HG03558 (cell line): ENCODE measurements around the gene KDM5B.
"Not testable (repeated sequence)": the region's sequence is repeated elsewhere in the genome, so short reads cannot be mapped to it uniquely, and the experiment has no call there.

Experiments
- ATAC-seq: cut with Tn5 transposase; IDR thresholded peaks from one replicate; pipeline ENCODE4 v1.9.1; 2021; ENCODE audit warnings: moderate number of reproducible peaks; ENCODE audit not compliant: unreplicated experiment; ENCODE audit errors: extremely low read depth

Gene KDM5B

GRCh38 chr1:202723046-202723445 lies 85.2 kb downstream of the KDM5B start:
- ATAC-seq, result not testable (repeated sequence)

GRCh38 chr1:202716654-202717053 lies 91.6 kb downstream of the KDM5B start:
- no peak for ATAC-seq

GRCh38 chr1:202714202-202714601 lies 94.0 kb downstream of the KDM5B start:
- ATAC-seq, result not testable (repeated sequence)

GRCh38 chr1:202713110-202713509 lies 95.1 kb downstream of the KDM5B start:
- no peak for ATAC-seq

GRCh38 chr1:202711949-202712635 lies 96.1 kb downstream of the KDM5B start:
- ATAC-seq, result no peak

- no peak for ATAC-seq
Measured at GRCh38 chr1:202710070-202711045, 97.9 kb downstream of the KDM5B start, which contains the start of gene SYT2. Gene SYT2, minus strand, starts transcription at chr1:202710454. Its CDS starts 104,682 bp downstream, at chr1:202605772.

GRCh38 chr1:202709276-202710041 lies 98.8 kb downstream of the KDM5B start:
- ATAC-seq, result no peak

- ATAC-seq, result no peak
Measured at GRCh38 chr1:202708456-202709275, 99.6 kb downstream of the KDM5B start.

- ATAC-seq, result no peak
Measured at GRCh38 chr1:202706851-202707250, 101.4 kb downstream of the KDM5B start.

- no peak for ATAC-seq
Measured at GRCh38 chr1:202704601-202705000, 103.6 kb downstream of the KDM5B start.

- ATAC-seq, result no peak
Measured at GRCh38 chr1:202703191-202703590, 105.0 kb downstream of the KDM5B start.

- no peak for ATAC-seq
Measured at GRCh38 chr1:202702088-202702487, 106.1 kb downstream of the KDM5B start.

- no peak for ATAC-seq
Measured at GRCh38 chr1:202701200-202701599, 107.0 kb downstream of the KDM5B start.

GRCh38 chr1:202700061-202700460 lies 108.2 kb downstream of the KDM5B start:
- ATAC-seq, result no peak

- no peak for ATAC-seq
Measured at GRCh38 chr1:202698276-202698675, 109.9 kb downstream of the KDM5B start.

GRCh38 chr1:202697038-202697437 lies 111.2 kb downstream of the KDM5B start:
- no peak for ATAC-seq

GRCh38 chr1:202694314-202694713 lies 113.9 kb downstream of the KDM5B start:
- ATAC-seq, result no peak

- ATAC-seq, result no peak
Measured at GRCh38 chr1:202692959-202693555, 115.2 kb downstream of the KDM5B start.

GRCh38 chr1:202691816-202692215 lies 116.4 kb downstream of the KDM5B start:
- no peak for ATAC-seq
